DMS53 (cell line): ENCODE data around the gene ETV6.

ENCODE experiments used
- DNase-seq: peaks from one replicate; lab custom pipeline; 2025; lab: John Stamatoyannopoulos, UW

Gene ETV6

GRCh38 chr12:11830307-11830801 lies 180.9 kb downstream of the ETV6 start:
- no peak for DNase-seq

GRCh38 chr12:11832093-11832492 lies 182.6 kb downstream of the ETV6 start:
- DNase-seq: no peak

GRCh38 chr12:11833174-11833895 lies 183.9 kb downstream of the ETV6 start:
- no peak for DNase-seq

GRCh38 chr12:11834104-11834812 lies 184.8 kb downstream of the ETV6 start:
- no peak for DNase-seq

GRCh38 chr12:11834931-11835330 lies 185.5 kb downstream of the ETV6 start:
- no peak for DNase-seq

- peak; percentile 72 for DNase-seq
Measured at GRCh38 chr12:11836282-11837151, 187.0 kb downstream of the ETV6 start.

- DNase-seq: no peak
Measured at GRCh38 chr12:11837216-11837934, 187.9 kb downstream of the ETV6 start.

GRCh38 chr12:11838403-11838802 lies 188.9 kb downstream of the ETV6 start:
- no peak for DNase-seq

GRCh38 chr12:11839091-11839641 lies 189.7 kb downstream of the ETV6 start:
- DNase-seq: peak; percentile 49

GRCh38 chr12:11840366-11840765 lies 190.9 kb downstream of the ETV6 start:
- DNase-seq: no peak

- peak; percentile 41 for DNase-seq
Measured at GRCh38 chr12:11846488-11846887, 197.0 kb downstream of the ETV6 start.

- DNase-seq: no peak
Measured at GRCh38 chr12:11847539-11847938, 198.1 kb downstream of the ETV6 start.

- no peak for DNase-seq
Measured at GRCh38 chr12:11849757-11850504, 200.5 kb downstream of the ETV6 start.

- peak; percentile 93 for DNase-seq
Measured at GRCh38 chr12:11853126-11853525, 203.7 kb downstream of the ETV6 start.

GRCh38 chr12:11854011-11854499 lies 204.6 kb downstream of the ETV6 start:
- peak; percentile 46 for DNase-seq

GRCh38 chr12:11855983-11856374 lies 206.5 kb downstream of the ETV6 start:
- peak; percentile 96 for DNase-seq

GRCh38 chr12:11856971-11857370 lies 207.5 kb downstream of the ETV6 start:
- DNase-seq: peak; percentile 65

- DNase-seq: no peak
Measured at GRCh38 chr12:11859705-11860425, 210.4 kb downstream of the ETV6 start.

- DNase-seq: no peak
Measured at GRCh38 chr12:11861155-11861863, 211.8 kb downstream of the ETV6 start.
